ENCODE measurements around the gene ENTREP1.
"Not testable (repeated sequence)": the region's sequence is repeated elsewhere in the genome, so short reads cannot be mapped to it uniquely, and the experiment has no call there.

The ENTREP1 gene, protein sequence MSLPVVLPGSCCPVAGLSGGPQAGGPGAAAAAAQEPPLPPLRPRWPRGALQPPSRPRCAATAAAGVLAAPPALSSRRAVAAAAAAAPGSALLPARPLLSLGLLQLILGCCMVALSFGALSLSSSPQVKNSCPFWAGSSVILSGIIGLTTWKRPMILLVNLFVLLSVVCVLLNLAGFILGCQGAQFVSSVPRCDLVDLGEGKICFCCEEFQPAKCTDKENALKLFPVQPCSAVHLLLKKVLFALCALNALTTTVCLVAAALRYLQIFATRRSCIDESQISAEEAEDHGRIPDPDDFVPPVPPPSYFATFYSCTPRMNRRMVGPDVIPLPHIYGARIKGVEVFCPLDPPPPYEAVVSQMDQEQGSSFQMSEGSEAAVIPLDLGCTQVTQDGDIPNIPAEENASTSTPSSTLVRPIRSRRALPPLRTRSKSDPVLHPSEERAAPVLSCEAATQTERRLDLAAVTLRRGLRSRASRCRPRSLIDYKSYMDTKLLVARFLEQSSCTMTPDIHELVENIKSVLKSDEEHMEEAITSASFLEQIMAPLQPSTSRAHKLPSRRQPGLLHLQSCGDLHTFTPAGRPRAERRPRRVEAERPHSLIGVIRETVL

DNA sequence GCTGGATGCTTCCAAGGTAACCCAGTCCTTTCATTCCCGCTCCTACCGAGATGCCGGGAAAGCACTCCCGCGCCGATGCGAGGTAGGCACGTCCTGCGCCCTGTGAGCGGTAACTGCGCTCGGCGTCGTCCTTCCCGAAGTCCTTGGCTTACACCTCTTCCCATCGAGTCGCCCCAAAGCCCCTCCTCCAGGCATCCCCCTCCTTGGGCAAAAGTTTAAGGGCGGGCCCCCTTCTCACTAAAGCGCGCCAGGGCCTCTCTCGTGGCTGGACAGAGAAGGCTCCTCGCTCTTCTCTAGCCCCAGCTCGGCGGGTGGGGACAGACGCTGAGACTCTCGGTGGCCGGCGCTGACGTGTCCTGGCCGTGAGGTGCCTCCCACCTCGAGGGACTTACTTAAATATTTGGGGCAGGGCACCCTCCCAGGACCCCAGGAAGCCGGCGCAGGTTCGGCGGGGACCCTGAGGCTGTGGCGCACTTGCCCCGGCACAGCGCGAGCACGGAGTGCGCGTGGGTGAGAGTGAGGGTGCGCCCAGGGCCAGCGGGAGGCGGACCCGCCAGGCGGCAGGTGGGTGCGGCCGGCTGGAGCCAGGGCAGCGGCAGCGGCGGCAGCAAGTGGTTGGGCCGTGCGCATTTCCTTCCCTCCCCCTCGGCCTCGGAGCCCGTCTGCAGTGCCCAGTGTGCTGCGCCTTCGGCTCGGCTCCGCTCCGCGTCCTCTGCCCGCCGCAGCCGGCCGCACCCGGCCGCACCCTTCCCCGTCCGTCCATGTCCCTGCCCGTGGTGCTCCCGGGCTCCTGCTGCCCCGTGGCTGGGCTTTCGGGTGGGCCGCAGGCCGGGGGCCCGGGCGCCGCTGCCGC lies at the start of gene ENTREP1:
TSS of gene ENTREP1 (plus strand) at position 667 of the 853 bp plus-strand sequence. CDS start at position 762, 95 bp downstream.
- DNase-seq (ENCODE audit: low read depth) = no peak

DNA sequence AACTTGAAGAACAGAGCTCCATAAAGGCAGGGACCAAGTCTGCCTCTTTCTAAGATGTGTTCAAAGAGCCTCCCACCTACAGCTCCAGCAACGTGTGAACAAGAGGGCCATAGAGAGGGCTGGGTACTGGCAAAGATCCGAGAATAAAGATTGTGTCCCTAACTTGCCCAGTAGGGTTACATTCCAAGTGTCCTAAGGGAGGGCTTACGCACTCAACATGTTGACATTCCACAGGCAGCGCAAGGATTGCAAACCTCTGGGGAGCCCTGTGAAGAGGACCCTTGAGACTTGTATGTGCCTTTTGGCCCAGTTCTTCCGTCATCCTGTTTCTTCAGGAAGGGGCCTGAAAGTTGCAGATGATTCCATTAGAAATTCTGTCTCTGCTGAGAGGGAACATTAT lies 48.2 kb upstream of the ENTREP1 start:
- DNase-seq (ENCODE audit: low read depth) = no peak

DNA sequence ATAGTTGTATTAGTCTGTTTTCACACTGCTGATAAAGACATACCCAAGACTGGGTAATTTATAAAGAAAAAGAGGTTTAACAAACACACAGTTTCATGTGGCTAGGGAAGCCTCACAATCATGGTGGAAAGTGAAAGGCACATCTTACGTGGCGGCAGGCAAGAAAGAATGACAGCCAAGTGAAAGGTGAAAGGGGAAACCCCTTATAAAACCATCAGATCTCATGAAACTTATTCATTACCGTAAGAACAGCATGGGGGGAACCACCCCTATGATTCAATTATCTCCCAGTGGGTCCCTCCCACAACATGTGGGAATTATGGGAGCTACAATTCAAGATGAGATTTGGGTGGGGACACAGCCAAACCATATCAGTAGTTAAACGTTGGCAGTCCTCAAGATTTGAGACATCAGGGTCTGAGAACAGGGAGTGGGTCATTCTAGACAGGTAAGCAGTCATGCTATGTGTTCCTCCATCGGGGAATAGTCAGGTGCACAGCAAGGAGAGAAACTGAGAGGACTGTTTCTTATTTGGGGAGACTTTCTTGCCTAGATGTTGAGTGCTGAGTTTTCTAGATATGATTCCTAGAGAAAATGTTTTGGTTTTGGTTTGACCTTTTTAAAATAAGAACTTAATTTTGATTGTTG lies 45.8 kb upstream of the ENTREP1 start:
- no peak for DNase-seq (ENCODE audit: low read depth)

DNA sequence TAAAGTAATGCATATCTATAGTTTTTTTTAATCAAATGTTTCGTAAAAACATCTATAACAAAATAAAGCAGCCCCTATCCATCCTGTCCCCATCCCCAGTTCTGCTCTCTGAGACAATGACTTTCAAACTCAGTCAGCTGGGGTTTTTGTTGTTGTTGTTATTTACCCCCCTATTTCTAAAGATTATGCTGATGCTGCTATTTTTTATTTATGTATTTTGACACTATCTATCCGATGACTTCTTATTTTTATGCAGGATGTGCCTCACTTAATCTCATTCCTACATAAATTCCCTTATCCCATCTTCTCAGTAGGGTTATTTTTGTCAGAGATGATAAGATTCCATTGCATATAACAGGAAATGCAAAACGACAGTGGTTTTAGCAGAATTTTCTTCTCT lies 45.3 kb upstream of the ENTREP1 start:
- DNase-seq (ENCODE audit: low read depth) = no peak

DNA sequence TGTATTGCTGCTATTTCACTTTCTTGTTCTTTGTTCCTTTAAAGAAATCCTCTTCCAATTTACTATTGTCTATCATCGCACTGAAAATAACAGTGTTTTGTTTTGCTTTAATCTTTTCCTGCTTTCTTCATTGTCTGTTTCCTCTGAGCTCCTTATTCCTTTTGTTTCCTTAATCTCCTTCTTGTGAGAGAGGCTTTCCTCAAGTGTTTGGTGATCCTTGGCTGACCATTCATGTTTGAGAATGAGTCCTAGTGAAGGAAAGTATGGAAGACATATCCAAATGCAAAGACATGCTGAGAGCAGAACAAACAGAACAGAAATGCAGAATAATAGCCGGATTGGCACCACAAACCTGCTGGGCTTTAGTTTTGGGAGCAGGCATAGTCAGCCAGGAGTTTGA lies 42.0 kb upstream of the ENTREP1 start:
- no peak for DNase-seq (ENCODE audit: low read depth)

DNA sequence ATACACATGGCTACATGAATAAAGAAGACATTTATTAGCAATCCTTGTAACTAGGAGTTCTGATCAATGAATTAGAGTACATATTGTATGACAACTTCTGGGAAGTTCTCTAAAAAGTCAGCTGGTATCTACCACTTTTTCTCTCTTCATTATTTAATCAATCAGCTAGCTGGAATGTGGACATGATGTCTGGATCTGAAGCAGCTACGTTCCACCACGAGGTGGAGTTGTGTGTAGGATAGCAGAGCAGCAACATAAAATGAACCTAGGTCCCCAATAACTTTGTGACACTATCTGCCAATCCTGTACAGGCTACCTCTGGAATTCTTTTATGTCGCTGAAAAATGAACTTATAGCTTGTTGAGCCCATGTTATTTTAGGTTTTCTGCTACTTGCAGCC lies 32.9 kb upstream of the ENTREP1 start:
- no peak for DNase-seq (ENCODE audit: low read depth)

DNA sequence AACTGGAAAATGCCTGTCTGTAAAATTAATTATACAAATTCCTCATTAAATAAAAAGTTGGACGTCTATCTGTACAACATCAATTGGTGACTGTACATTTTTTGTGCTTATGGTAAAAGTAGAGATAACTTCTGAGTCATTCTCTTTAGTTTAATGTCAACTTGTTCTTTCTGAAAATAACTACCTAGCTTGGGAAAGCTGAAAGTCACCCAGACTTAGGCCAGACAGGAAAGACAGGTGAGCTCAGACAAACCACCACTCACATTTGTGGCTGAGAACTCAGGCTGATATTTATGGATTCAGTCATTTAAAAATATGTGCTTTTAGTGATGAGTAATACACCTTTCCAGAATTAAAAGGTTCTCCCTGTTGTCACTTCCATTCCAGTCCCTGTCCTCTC lies 31.9 kb upstream of the ENTREP1 start:
- DNase-seq (ENCODE audit: low read depth) = no peak

DNA sequence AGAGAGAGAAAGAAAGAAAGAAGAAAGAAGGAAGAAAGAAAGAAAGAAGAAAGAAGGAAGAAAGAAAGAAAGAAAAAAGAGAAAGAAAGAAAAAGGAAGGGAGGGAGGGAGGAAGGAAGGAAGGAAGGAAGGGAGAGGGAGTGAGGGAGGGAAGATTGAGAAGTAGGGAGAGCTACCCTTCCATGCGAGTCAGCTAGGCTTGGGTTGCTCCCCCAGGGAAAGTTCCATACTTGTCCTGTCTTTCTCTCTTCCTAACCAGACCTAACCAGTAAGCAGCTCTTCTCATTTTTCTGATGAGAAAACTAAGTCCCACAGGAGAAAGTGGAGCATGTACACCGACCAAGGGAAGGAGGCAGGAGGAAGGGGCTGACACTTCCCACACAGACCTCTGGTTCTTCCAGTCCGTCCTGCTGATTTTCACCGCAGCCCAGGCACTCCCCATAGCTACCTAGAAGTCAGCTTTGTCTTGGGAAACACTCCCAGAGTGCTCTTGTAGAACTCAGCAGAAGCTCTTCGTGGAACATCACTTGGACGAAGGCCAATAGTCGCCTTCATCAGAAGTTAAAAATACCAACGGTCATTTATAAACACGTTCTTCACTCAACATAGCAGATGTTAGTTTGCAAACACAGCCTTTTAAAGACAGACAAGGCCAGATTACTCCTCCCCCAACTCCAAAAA lies 29.0 kb upstream of the ENTREP1 start:
- no peak for DNase-seq (ENCODE audit: low read depth)

DNA sequence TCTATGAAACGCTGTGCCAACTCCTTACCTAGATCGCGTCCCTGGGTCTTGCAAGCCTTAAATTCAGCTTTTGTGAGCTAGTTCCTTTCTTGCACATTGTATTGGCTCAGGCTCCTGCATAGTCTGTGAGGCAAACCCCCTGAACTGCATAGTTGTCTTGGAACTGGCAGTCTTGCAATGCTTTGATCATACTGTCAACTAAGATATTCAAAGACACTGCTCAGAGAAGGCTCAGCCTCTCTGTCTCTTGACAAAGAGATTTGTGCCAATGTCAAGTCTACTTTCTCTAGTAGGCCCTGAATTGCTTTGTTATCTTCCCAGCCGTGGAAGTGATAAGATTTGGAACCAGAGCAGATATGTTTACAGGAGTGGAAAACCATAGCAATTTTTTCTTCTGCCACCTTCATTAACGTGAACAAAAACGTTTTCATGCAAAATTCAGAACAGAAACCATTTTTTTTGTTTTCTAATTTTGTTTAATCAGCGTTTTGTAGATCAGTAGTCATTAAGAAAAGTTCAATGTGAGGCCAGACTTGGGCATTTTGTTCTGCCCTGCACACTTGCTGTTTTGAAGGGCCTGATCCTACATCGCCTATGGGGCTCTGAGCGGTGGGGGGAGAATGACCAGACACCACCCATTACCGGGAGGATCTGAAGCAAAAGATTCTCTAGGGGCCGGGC lies 27.6 kb upstream of the ENTREP1 start:
- no peak for DNase-seq (ENCODE audit: low read depth)

DNA sequence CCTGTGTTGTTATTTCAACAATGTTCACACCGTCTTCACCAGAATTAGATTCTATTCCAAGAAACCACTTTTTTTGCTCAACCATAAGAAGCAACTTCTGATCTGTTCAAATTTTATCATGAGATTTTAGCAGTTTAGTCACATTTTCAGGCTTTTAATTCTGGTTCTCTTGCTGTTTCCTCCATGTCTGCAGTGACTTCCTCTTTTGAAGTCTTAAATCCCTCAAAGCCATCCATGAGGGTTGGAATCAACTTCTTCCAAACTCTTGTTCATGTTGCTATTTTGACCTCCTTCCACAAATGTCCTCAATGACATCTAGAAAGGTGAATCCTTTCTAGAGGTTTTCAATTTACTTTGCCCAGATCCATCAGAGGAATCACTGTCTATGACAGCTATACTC lies 25.7 kb upstream of the ENTREP1 start:
- no peak for DNase-seq (ENCODE audit: low read depth)

DNA sequence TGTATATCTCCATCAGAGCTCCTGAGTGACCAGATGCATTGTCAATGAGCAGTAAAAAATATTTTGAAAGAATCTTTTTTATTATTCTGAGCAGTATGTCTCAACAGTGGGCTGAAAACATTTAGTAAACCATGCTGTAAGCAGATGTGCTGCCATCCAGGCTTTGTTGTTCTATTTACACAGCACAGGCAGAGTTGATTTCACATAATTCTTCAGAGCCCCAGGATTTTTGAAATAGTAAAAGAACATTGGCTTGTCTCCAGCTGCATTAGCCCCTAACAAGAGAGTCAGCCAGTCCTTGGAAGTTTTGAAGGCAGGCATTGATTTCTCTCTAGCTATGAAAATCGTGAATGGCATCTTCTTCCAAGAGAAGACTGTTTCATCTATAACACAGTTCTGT lies 25.2 kb upstream of the ENTREP1 start:
- no peak for DNase-seq (ENCODE audit: low read depth)

DNA sequence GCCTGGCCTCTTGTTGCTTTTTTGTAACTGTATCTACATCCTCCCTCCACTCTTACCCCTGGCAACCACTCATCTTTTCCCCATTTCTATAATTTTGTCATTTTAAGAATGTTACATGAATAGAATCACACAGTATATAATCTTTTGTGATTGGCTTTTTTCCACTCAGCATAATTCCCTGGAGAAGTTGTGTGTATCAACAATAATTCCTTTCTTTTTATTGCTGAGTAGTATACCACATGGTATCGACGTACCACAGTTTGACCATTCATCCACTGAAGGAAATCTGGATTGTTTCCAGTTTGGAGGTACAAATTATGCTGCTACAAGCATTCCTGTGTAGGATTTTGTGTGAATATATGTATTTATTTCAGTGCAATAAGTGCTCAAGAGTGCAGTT lies 21.7 kb upstream of the ENTREP1 start:
- DNase-seq (ENCODE audit: low read depth) = no peak

DNA sequence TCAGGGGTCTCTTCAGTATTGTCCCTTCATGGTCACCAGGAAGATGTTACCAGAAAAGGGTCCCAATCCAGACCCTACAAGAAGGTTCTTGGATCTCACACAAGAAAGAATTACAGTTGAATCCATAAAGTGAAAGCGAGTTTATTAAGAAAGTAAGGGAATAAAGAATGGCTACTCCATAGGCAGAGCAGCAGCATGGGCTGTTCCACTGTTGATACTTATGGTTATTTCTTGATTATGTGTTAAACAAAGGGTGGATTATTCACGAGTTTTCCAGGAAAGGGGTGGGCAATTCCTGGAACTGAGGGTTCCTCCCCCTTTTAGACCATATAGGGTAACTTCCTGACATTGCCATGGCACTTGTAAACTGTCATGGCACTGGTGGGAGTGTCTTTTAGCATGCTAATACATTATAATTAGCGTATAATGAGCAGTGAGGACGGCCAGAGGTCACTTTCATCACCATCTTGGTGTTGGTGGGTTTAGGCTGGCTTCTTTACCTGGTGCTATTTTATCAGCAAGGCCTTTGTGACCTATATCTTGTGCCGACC lies 18.0 kb upstream of the ENTREP1 start:
- not testable (repeated sequence) for DNase-seq (ENCODE audit: low read depth)

DNA sequence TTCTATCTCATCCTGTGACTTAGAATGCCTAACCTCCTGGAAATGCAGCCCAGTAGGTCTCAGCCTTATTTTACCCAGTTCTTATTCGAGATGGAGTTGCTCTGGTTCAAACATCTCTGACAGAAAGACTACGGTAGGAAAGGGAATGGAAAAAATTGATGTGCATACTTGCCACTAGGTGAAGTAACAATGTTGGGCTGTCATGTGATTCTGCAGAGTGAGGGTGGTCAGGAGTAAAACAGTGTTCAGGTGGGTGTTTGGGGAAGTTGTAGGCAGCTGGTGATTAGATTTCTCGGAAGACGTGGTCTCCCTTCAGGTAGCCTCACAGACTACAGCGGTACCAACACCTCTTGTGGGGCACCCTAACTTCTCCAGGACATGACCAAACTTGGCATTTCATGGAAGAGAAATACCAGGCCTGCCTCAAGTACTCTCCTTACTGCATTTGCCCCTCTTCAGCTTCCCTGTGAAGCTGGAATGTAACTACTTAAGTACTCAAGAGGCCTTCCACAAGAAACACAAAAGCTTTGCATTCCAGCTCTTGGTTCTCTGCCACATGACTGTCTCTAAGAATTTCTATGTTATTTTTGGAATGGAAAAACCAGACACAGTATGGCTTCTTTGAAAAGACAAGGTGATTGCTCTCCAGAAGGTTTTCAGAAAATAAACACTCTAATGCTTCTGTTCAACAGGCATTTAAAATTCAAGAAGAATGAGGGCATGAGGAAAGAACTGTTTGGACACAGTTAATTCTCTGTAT lies 17.4 kb upstream of the ENTREP1 start:
- peak; percentile 49 for DNase-seq (ENCODE audit: low read depth)

DNA sequence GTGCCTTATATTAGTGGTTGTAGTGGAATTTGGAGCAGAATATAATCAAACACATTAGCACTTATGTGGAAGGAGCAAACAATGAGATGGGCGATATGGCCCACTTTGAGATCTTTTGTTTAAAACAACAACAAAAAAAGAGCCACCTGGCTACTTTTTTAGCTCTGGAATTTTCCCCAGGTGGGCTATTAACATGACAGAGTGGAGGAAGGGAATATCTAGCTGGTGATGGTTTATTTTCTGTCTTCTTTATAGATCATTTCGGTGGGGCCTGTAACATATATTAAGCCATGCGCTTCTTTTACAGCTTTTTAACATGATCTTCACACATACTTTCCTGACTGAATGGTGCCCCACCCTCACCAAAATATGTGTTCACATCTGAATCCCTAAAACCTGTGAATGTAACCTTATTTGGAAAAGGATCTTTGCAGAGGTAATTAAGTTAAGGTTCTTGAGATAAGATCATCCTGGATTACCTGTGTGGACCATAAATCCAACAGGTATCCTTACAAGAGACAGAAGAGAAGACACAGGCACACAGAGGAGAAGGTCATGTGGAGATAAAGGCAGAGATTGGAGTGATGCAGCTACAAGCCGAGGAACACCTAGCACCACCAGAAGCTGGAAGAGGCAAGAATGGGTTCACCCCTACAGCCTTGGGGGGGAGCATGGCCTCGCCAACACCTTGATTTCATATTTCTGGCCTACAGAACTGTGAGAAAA lies 16.6 kb upstream of the ENTREP1 start:
- no peak for DNase-seq (ENCODE audit: low read depth)

DNA sequence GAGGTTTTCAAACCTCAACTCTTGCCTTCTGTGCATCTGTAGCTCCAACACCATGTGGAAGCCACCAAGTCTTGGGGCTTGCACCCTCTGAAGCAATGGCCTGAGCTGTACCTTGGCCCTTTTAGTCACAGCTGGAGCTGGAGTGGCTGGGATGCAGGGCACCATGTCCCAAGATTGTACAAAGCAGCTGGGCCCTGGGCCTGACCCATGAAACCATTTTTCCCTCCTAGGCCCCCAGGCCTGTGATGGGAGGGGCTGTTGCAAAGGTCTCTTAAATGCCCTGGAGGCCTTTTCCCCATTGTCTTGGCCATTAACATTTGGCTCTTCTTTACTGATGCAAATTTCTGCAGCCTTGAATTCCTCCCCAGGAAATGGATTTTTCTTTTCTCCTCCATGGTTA lies 11.8 kb upstream of the ENTREP1 start:
- no peak for DNase-seq (ENCODE audit: low read depth)

DNA sequence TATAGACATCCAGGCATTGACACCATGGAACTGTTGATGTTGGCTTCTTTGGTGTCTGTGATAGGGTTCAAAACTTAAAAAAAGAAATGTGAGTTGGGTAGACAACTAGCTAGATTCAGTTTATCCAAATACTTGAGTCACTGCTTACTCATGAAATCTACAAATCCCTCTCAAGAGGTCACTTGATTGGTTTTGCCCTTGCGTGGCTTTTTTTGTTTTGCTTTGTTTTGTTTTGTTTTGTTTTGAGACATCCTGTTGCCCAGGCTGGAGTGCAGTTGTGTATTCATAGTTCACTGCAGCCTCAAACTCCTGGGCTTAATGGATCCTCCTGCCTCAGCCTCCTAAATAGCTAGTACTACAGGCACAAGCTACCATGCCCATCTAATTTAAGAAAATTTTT lies 10.5 kb upstream of the ENTREP1 start:
- no peak for DNase-seq (ENCODE audit: low read depth)

DNA sequence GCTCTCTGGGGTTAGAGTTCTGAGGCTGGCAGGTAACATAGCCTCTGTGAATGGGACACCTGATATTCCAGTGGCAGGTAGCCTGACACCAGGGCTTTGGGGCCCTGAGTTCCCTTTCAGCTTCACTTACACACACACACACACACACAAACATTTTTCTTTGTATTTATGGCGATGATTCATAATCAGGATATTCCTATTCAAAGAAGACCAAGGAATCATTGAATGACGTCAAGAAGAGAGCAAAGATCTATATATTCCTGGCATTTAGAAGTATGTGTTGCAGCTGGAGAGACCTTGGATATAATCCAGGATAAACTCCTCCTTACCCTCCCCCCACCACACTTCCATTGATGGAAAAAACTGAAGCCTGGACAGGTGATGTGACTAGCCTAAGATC lies 7.9 kb upstream of the ENTREP1 start:
- DNase-seq (ENCODE audit: low read depth) = no peak

DNA sequence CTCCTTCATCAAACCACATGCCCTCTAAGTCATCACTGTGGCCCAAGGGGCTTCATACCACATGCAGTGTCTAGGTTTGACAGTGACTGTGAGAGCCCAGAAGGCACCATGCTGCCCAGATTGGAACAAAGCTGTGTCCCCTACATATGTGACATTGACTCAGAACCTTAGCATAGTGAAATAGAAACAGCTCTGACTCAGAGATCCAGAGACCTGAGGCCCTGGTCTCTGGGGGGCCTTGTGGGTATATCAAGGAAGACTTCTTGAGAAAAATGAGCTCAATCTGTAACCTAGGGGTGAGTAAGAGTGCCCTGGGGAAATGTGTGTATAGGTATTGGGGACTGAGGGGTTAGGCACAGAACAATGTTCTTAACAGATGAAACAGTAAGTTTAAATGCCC lies 7.1 kb upstream of the ENTREP1 start:
- DNase-seq (ENCODE audit: low read depth) = no peak
